ENCODE measurements around the gene BACH2. TPM values are rescaled to one million over a fixed set of nuclear protein-coding genes. Genes with fewer than 3 reads are reported as not detected.

The BACH2 gene
- polyA plus RNA-seq, 1 donor from 2014 or later = 45.5 TPM

DNA sequence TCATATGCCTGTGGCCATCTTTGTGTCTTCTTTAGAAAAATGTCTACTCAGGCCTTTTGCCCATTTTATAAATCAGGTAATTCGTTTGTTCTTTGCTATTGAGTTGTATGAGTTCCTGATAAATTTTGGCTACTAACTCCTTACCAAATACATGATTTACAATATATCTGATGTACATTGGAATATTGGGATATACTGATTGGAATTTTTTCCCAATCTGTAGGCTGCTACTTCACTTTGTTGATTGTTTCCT is 39.2 kb downstream of the BACH2 start:
- peaks cover 23% of the 10 kb centered on the region for H3K36me3 ChIP-seq (ENCODE audit: insufficient read depth, low read length)
- TF ChIP-seq MXI1 (conservative IDR thresholded peaks at IDR 0.05; ENCODE audit: poor library complexity, severe bottlenecking) (no peak), POLR2AphosphoS5 (IDR thresholded peaks at IDR 0.05) (no peak), EZH2 (IDR thresholded peaks at IDR 0.05; ENCODE audit: borderline replicate concordance, insufficient read depth, low read length, poor library complexity, severe bottlenecking) (no peak), SMC3 (conservative IDR thresholded peaks at IDR 0.05; ENCODE audit: poor library complexity) (no peak), EP300 (conservative IDR thresholded peaks at IDR 0.05; ENCODE audit: poor library complexity, severe bottlenecking) (no peak), RAD21 (conservative IDR thresholded peaks at IDR 0.05) (no peak), TAF1 (IDR thresholded peaks at IDR 0.05; ENCODE audit: low read depth) (no peak)
- TF ChIP-seq, protein P1, sequence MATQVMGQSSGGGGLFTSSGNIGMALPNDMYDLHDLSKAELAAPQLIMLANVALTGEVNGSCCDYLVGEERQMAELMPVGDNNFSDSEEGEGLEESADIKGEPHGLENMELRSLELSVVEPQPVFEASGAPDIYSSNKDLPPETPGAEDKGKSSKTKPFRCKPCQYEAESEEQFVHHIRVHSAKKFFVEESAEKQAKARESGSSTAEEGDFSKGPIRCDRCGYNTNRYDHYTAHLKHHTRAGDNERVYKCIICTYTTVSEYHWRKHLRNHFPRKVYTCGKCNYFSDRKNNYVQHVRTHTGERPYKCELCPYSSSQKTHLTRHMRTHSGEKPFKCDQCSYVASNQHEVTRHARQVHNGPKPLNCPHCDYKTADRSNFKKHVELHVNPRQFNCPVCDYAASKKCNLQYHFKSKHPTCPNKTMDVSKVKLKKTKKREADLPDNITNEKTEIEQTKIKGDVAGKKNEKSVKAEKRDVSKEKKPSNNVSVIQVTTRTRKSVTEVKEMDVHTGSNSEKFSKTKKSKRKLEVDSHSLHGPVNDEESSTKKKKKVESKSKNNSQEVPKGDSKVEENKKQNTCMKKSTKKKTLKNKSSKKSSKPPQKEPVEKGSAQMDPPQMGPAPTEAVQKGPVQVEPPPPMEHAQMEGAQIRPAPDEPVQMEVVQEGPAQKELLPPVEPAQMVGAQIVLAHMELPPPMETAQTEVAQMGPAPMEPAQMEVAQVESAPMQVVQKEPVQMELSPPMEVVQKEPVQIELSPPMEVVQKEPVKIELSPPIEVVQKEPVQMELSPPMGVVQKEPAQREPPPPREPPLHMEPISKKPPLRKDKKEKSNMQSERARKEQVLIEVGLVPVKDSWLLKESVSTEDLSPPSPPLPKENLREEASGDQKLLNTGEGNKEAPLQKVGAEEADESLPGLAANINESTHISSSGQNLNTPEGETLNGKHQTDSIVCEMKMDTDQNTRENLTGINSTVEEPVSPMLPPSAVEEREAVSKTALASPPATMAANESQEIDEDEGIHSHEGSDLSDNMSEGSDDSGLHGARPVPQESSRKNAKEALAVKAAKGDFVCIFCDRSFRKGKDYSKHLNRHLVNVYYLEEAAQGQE (IDR thresholded peaks at IDR 0.05; ENCODE audit: borderline replicate concordance) = no peak
- TF ChIP-seq, protein P2, sequence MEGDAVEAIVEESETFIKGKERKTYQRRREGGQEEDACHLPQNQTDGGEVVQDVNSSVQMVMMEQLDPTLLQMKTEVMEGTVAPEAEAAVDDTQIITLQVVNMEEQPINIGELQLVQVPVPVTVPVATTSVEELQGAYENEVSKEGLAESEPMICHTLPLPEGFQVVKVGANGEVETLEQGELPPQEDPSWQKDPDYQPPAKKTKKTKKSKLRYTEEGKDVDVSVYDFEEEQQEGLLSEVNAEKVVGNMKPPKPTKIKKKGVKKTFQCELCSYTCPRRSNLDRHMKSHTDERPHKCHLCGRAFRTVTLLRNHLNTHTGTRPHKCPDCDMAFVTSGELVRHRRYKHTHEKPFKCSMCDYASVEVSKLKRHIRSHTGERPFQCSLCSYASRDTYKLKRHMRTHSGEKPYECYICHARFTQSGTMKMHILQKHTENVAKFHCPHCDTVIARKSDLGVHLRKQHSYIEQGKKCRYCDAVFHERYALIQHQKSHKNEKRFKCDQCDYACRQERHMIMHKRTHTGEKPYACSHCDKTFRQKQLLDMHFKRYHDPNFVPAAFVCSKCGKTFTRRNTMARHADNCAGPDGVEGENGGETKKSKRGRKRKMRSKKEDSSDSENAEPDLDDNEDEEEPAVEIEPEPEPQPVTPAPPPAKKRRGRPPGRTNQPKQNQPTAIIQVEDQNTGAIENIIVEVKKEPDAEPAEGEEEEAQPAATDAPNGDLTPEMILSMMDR (IDR thresholded peaks at IDR 0.05; ENCODE audit: poor library complexity, severe bottlenecking) = no peak
- H3K27me3 ChIP-seq (ENCODE audit: insufficient read depth, low read depth, low read length) = no peaks in the 10 kb centered on the region
- H4K20me1 ChIP-seq (ENCODE audit: insufficient read depth) = peaks cover 2% of the 10 kb centered on the region
- no peaks in the 10 kb centered on the region for H3K9me3 ChIP-seq (ENCODE audit: low read length)
- no peak overlapping the region for H3K27ac ChIP-seq (ENCODE audit: low read length)
- no peak overlapping the region for H3K4me3 ChIP-seq (ENCODE audit: low read length)
- H3K79me2 ChIP-seq (replicated peaks; ENCODE audit: insufficient read depth, low read length) = peaks cover 7% of the 10 kb centered on the region
- no peak overlapping the region for H2AFZ ChIP-seq (ENCODE audit: low read depth, low read length)
- no peaks in the 10 kb centered on the region for H3K9me2 ChIP-seq (ENCODE audit: insufficient read depth, low read length)
- no peak overlapping the region for H3K4me2 ChIP-seq (ENCODE audit: low read length)
- H3F3A ChIP-seq (ENCODE audit: insufficient read depth, low read length, poor library complexity, severe bottlenecking) = no peaks in the 10 kb centered on the region
- no peak overlapping the region for H3K9ac ChIP-seq (ENCODE audit: low read length)

DNA sequence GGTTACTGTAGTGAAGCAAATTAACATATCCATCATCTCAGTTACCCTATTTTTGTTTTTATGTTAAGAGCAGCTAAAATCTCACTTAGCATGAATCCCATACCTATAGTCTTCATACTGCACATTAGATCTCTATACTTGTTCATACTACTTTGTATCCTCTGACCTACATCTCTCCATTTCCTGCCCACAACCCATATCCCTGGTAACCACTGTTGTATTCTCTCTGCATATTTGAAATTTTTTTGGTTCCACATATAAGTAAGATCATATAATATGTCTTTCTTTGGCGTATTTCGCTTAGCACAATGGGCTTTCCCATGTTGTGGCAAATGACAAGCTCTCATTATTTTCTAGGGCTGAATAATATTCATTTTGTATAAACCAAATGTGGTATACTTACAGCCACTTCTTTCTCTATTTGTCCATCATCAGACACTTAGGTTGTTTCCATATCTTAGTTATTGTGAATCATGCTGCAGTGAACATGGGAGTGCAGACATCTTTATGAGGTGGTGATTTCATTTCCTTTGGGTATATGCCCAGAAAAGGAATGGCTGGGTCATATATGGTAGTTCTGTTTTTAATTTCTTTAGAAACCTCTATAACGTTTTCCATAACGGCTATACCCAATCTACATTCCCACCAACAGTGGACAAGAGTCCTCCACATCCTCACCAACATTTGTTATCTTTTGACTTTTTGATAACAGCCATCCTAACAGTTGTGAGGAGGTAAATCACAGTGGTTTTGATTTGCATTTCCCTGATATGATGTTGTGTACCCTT is 39.8 kb downstream of the BACH2 start:
- Histone ChIP-seq H4K20me1 (ENCODE audit: insufficient read depth) (peaks cover 4% of the 10 kb centered on the region), H3K4me2 (ENCODE audit: low read length) (no peak overlapping the region), H3K4me3 (ENCODE audit: low read length) (no peak overlapping the region)

More for the DNA sequence above, 39.8 kb downstream of the BACH2 start:
- TF ChIP-seq, protein P2 (IDR thresholded peaks at IDR 0.05; ENCODE audit: poor library complexity, severe bottlenecking) = no peak
- no peak for TF ChIP-seq RAD21 (conservative IDR thresholded peaks at IDR 0.05)
- TF ChIP-seq POLR2AphosphoS5 (IDR thresholded peaks at IDR 0.05) = no peak
- TF ChIP-seq SMC3 (conservative IDR thresholded peaks at IDR 0.05; ENCODE audit: poor library complexity) = no peak
- no peak for TF ChIP-seq TAF1 (IDR thresholded peaks at IDR 0.05; ENCODE audit: low read depth)
- no peak for TF ChIP-seq EZH2 (IDR thresholded peaks at IDR 0.05; ENCODE audit: borderline replicate concordance, insufficient read depth, low read length, poor library complexity, severe bottlenecking)
- TF ChIP-seq, protein P1 (IDR thresholded peaks at IDR 0.05; ENCODE audit: borderline replicate concordance) = no peak
- TF ChIP-seq EP300 (conservative IDR thresholded peaks at IDR 0.05; ENCODE audit: poor library complexity, severe bottlenecking) = no peak
- no peak for TF ChIP-seq MXI1 (conservative IDR thresholded peaks at IDR 0.05; ENCODE audit: poor library complexity, severe bottlenecking)
- H3K27me3 ChIP-seq (ENCODE audit: insufficient read depth, low read depth, low read length) = no peaks in the 10 kb centered on the region
- no peak overlapping the region for H2AFZ ChIP-seq (ENCODE audit: low read depth, low read length)
- H3K36me3 ChIP-seq (ENCODE audit: insufficient read depth, low read length) = peaks cover 21% of the 10 kb centered on the region
- H3K9me2 ChIP-seq (ENCODE audit: insufficient read depth, low read length) = no peaks in the 10 kb centered on the region
- peaks cover 7% of the 10 kb centered on the region for H3K79me2 ChIP-seq (replicated peaks; ENCODE audit: insufficient read depth, low read length)
- H3K9me3 ChIP-seq (ENCODE audit: low read length) = no peaks in the 10 kb centered on the region
- H3K9ac ChIP-seq (ENCODE audit: low read length) = no peak overlapping the region
- H3F3A ChIP-seq (ENCODE audit: insufficient read depth, low read length, poor library complexity, severe bottlenecking) = no peaks in the 10 kb centered on the region
- no peak overlapping the region for H3K27ac ChIP-seq (ENCODE audit: low read length)
